ENCODE data around the gene TNNT1.

DNA sequence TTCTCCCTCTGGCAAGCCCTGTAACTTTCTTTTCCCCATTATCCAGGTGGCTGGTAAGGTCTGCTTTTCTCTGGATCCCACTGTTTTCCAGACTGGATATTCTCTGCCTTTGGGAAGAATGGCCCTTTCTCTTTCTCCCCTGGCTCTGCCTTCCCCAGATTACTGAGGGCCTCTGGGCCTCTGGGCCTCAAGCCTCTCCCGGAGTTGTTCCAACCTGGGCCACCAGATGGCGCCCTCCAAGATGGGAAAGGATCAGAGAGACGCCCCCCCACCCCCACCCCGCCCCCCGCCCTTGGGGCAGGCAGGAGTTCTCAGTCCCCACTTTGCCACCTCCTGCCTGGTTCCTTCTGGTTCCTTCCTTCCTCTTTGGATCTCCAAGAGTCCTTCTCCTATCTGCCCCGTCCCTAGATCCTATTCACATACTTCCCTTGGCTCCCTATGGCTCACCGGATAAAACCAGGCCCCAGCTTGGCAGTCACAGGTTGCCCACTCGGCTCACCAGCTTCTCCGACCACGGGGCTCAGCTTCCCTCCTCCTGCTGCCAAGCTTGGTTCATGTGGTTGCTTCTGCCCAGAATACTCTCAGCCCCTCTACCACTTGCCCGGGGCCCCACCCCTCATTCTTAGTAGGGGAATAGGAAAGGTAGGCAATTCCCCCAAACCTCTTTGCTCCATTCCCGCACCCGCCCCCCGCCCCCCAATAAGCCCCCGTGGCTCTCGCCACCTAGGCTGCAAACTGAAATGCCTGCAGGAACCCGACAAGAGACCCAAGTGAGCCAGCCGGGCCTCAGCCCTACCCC lies 60.3 kb downstream of the TNNT1 start:
- TF ChIP-seq, protein P1, sequence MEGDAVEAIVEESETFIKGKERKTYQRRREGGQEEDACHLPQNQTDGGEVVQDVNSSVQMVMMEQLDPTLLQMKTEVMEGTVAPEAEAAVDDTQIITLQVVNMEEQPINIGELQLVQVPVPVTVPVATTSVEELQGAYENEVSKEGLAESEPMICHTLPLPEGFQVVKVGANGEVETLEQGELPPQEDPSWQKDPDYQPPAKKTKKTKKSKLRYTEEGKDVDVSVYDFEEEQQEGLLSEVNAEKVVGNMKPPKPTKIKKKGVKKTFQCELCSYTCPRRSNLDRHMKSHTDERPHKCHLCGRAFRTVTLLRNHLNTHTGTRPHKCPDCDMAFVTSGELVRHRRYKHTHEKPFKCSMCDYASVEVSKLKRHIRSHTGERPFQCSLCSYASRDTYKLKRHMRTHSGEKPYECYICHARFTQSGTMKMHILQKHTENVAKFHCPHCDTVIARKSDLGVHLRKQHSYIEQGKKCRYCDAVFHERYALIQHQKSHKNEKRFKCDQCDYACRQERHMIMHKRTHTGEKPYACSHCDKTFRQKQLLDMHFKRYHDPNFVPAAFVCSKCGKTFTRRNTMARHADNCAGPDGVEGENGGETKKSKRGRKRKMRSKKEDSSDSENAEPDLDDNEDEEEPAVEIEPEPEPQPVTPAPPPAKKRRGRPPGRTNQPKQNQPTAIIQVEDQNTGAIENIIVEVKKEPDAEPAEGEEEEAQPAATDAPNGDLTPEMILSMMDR (IDR thresholded peaks at IDR 0.05; ENCODE audit: poor library complexity, severe bottlenecking), result peak; percentile 61
- TF ChIP-seq SMC3 (conservative IDR thresholded peaks at IDR 0.05; ENCODE audit: poor library complexity) (no peak), POLR2AphosphoS5 (IDR thresholded peaks at IDR 0.05) (no peak), MXI1 (conservative IDR thresholded peaks at IDR 0.05; ENCODE audit: poor library complexity, severe bottlenecking) (no peak), EP300 (conservative IDR thresholded peaks at IDR 0.05; ENCODE audit: poor library complexity, severe bottlenecking) (no peak)
- TF ChIP-seq, protein P2, sequence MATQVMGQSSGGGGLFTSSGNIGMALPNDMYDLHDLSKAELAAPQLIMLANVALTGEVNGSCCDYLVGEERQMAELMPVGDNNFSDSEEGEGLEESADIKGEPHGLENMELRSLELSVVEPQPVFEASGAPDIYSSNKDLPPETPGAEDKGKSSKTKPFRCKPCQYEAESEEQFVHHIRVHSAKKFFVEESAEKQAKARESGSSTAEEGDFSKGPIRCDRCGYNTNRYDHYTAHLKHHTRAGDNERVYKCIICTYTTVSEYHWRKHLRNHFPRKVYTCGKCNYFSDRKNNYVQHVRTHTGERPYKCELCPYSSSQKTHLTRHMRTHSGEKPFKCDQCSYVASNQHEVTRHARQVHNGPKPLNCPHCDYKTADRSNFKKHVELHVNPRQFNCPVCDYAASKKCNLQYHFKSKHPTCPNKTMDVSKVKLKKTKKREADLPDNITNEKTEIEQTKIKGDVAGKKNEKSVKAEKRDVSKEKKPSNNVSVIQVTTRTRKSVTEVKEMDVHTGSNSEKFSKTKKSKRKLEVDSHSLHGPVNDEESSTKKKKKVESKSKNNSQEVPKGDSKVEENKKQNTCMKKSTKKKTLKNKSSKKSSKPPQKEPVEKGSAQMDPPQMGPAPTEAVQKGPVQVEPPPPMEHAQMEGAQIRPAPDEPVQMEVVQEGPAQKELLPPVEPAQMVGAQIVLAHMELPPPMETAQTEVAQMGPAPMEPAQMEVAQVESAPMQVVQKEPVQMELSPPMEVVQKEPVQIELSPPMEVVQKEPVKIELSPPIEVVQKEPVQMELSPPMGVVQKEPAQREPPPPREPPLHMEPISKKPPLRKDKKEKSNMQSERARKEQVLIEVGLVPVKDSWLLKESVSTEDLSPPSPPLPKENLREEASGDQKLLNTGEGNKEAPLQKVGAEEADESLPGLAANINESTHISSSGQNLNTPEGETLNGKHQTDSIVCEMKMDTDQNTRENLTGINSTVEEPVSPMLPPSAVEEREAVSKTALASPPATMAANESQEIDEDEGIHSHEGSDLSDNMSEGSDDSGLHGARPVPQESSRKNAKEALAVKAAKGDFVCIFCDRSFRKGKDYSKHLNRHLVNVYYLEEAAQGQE (IDR thresholded peaks at IDR 0.05; ENCODE audit: borderline replicate concordance), result no peak

Measured in neural cell (in vitro differentiated cells).